ENCODE measurements around the gene HOXA4. TPM values are rescaled to one million over a fixed set of nuclear protein-coding genes. Genes with fewer than 3 reads are reported as not detected.
A peak's percentile ranks its signal among the peaks of the same experiment; 100 is the strongest.

Gene HOXA4
- total and polyA plus RNA-seq, 10 of the 15 experiments (the other 5 are each of a cell fraction or from before 2014, with no cell fraction given) = 0.07 TPM; not detected in 9

DNA sequence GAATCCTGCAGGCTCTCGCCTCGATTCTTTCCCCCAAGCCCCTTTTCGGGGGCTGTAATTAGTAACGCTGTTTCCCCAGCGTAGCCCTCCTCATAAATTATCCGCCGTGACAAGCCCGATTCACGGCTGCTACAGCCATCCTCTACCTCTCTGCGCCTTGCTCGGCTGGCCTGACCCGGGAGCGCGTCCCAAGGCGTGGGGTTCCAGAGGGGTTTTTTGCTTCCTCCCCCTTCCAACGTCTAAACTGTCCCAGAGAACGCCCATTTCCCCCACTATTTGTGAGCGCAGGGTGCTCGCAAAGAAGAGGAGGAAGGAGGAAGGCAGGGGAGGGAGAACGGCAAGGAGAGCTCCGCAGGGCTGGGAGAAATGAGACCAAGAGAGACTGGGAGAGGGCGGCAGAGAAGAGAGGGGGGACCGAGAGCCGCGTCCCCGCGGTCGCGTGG is 12.0 kb upstream of the HOXA4 start:
- CTCF ChIA-PET = no interaction called here
- TF ChIP-seq CBX5 (IDR thresholded peaks at IDR 0.05; ENCODE audit: low read depth) (no peak), ZNF622 (IDR thresholded peaks at IDR 0.05) (no peak), SMARCA5 (IDR thresholded peaks at IDR 0.05) (no peak), HDAC2 (IDR thresholded peaks at IDR 0.05) (no peak), TARDBP (IDR thresholded peaks at IDR 0.05; ENCODE audit: borderline replicate concordance) (no peak), JUNB (IDR thresholded peaks at IDR 0.05) (no peak), SPI1 (IDR thresholded peaks at IDR 0.05; ENCODE audit: borderline replicate concordance, insufficient read depth, low read depth, low read length) (no peak), SIN3A (IDR thresholded peaks at IDR 0.05; ENCODE audit: low read depth, low read length) (no peak), TCF3 (IDR thresholded peaks at IDR 0.05; ENCODE audit: borderline replicate concordance, insufficient read depth, low read depth, low read length) (no peak), ZNF384 (IDR thresholded peaks at IDR 0.05; ENCODE audit: borderline replicate concordance, low read depth, low read length) (no peak), CREM (IDR thresholded peaks at IDR 0.05; ENCODE audit: low read depth) (no peak)
- TF ChIP-seq, protein P1, sequence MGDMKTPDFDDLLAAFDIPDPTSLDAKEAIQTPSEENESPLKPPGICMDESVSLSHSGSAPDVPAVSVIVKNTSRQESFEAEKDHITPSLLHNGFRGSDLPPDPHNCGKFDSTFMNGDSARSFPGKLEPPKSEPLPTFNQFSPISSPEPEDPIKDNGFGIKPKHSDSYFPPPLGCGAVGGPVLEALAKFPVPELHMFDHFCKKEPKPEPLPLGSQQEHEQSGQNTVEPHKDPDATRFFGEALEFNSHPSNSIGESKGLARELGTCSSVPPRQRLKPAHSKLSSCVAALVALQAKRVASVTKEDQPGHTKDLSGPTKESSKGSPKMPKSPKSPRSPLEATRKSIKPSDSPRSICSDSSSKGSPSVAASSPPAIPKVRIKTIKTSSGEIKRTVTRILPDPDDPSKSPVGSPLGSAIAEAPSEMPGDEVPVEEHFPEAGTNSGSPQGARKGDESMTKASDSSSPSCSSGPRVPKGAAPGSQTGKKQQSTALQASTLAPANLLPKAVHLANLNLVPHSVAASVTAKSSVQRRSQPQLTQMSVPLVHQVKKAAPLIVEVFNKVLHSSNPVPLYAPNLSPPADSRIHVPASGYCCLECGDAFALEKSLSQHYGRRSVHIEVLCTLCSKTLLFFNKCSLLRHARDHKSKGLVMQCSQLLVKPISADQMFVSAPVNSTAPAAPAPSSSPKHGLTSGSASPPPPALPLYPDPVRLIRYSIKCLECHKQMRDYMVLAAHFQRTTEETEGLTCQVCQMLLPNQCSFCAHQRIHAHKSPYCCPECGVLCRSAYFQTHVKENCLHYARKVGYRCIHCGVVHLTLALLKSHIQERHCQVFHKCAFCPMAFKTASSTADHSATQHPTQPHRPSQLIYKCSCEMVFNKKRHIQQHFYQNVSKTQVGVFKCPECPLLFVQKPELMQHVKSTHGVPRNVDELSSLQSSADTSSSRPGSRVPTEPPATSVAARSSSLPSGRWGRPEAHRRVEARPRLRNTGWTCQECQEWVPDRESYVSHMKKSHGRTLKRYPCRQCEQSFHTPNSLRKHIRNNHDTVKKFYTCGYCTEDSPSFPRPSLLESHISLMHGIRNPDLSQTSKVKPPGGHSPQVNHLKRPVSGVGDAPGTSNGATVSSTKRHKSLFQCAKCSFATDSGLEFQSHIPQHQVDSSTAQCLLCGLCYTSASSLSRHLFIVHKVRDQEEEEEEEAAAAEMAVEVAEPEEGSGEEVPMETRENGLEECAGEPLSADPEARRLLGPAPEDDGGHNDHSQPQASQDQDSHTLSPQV (IDR thresholded peaks at IDR 0.05) = no peak
- TF ChIP-seq, protein P2, sequence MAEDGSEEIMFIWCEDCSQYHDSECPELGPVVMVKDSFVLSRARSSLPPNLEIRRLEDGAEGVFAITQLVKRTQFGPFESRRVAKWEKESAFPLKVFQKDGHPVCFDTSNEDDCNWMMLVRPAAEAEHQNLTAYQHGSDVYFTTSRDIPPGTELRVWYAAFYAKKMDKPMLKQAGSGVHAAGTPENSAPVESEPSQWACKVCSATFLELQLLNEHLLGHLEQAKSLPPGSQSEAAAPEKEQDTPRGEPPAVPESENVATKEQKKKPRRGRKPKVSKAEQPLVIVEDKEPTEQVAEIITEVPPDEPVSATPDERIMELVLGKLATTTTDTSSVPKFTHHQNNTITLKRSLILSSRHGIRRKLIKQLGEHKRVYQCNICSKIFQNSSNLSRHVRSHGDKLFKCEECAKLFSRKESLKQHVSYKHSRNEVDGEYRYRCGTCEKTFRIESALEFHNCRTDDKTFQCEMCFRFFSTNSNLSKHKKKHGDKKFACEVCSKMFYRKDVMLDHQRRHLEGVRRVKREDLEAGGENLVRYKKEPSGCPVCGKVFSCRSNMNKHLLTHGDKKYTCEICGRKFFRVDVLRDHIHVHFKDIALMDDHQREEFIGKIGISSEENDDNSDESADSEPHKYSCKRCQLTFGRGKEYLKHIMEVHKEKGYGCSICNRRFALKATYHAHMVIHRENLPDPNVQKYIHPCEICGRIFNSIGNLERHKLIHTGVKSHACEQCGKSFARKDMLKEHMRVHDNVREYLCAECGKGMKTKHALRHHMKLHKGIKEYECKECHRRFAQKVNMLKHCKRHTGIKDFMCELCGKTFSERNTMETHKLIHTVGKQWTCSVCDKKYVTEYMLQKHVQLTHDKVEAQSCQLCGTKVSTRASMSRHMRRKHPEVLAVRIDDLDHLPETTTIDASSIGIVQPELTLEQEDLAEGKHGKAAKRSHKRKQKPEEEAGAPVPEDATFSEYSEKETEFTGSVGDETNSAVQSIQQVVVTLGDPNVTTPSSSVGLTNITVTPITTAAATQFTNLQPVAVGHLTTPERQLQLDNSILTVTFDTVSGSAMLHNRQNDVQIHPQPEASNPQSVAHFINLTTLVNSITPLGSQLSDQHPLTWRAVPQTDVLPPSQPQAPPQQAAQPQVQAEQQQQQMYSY (CRISPR knock-in tag; IDR thresholded peaks at IDR 0.05) = no peak
- TF ChIP-seq, protein P3, sequence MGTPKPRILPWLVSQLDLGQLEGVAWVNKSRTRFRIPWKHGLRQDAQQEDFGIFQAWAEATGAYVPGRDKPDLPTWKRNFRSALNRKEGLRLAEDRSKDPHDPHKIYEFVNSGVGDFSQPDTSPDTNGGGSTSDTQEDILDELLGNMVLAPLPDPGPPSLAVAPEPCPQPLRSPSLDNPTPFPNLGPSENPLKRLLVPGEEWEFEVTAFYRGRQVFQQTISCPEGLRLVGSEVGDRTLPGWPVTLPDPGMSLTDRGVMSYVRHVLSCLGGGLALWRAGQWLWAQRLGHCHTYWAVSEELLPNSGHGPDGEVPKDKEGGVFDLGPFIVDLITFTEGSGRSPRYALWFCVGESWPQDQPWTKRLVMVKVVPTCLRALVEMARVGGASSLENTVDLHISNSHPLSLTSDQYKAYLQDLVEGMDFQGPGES (IDR thresholded peaks at IDR 0.05) = no peak
- H3K36me3 ChIP-seq (ENCODE audit: control insufficient read depth in 2 of 2, insufficient read depth in 2 of 2, low read length in 1 of 2) = no peaks in the 10 kb centered on the region
- SMC1A ChIA-PET (ENCODE audit: uncharacterized antibody, unreplicated experiment) = no interaction called here
- 56% methylated on average over 28 of the region's 29 CpGs for WGBS (ENCODE audit: insufficient coverage, insufficient replicate concordance, low lambda C conversion rate, missing lambda C conversion rate)
- H3K4me3 ChIP-seq = no peak overlapping the region
- BruUV-seq (replicated peaks) = no TSS peak
- H3K27me3 ChIP-seq (replicated peaks in 1 of 2; ENCODE audit: control insufficient read depth in 2 of 2, insufficient read depth in 2 of 2, low read length in 1 of 2) = peaks cover 5 to 8% of the 10 kb centered on the region in 2 experiments; a peak in 3 of 4 replicates
- no peaks in the 10 kb centered on the region for H3K4me1 ChIP-seq (ENCODE audit: control insufficient read depth, insufficient read depth, low read length)
- H3K27ac ChIP-seq (ENCODE audit: control insufficient read depth, insufficient read depth) = no peak overlapping the region
- RAD21 ChIA-PET (ENCODE audit: unreplicated experiment) = no interaction called here
- intact Hi-C loops (cut with micrococcal nuclease; ENCODE audit: unreplicated experiment) = no loop called here
- no peaks in the 10 kb centered on the region for H3K79me2 ChIP-seq (ENCODE audit: control insufficient read depth, insufficient read depth, low read length)
- H4K20me1 ChIP-seq (ENCODE audit: control insufficient read depth, insufficient read depth) = no peaks in the 10 kb centered on the region
- DNase-seq (ENCODE audit: low read depth, low spot score) (no peak), ATAC-seq (no peak), FAIRE-seq (no peak)
- H3K4me2 ChIP-seq (ENCODE audit: control insufficient read depth, insufficient read depth) = 0 out of 2 replicates have a peak overlapping the region, but pooled peaks have one; percentile 3
- H2AFZ ChIP-seq (ENCODE audit: control insufficient read depth, low read depth, low read length) = no peak overlapping the region
- no peaks in the 10 kb centered on the region; the same call in 2 of the 3 replicates for H3K9me3 ChIP-seq (replicated peaks; ENCODE audit: control insufficient read depth, insufficient read depth, low read length)
- in situ Hi-C loops (cut with MboI) = no loop called here
- POLR2A ChIA-PET = no interaction called here
- no peak overlapping the region for H3K9ac ChIP-seq (ENCODE audit: control insufficient read depth, insufficient read depth, low read length)
